Gastroesophageal sphincter (tissue), 4 donors: ENCODE results near the gene C1orf50. TPM values are rescaled to one million over a fixed set of nuclear protein-coding genes. Genes with fewer than 3 reads are reported as not detected.

ENCODE experiments used
- ATAC-seq: fragments of 150-250 bp; one replicate; pipeline ENCODE4 v1.9.1; 2016; ENCODE audit warnings: mild to moderate bottlenecking, moderate library complexity
- H3K27ac ChIP-seq, 4 donors: fragments of 200-600 bp; sonication (generic) in 3 of 4; 1 replicate in 3 of 4; 2 replicates in 1 of 4; pipeline ENCODE4 v1.5.1; 2016 to 2019
- H3K27me3 ChIP-seq: fragments of 200-600 bp; sonication (generic); one replicate; pipeline ENCODE4 v1.5.1; 2019
- H3K36me3 ChIP-seq, 2 donors: fragments of 200-600 bp; sonication (generic); one replicate each; pipeline ENCODE4 v1.5.1; 2019; ENCODE audit warnings: control low read depth in 1 of 2
- H3K4me1 ChIP-seq, 3 donors: fragments of 200-600 bp; sonication (generic); 1 replicate in 2 of 3; 2 replicates in 1 of 3; pipeline ENCODE4 v1.5.1; 2016 to 2019; ENCODE audit warnings: control low read depth in 2 of 3
- H3K4me3 ChIP-seq, 2 donors: fragments of 200-600 bp; sonication (generic); one replicate each; pipeline ENCODE4 v1.5.1; 2019; ENCODE audit warnings: mild to moderate bottlenecking in 1 of 2, moderate library complexity in 1 of 2
- H3K9me3 ChIP-seq, 3 donors: fragments of 200-600 bp; sonication (generic); one replicate each; pipeline ENCODE4 v1.5.1; 2017 to 2019; ENCODE audit warnings: control low read depth in 2 of 3
- EP300 ChIP-seq: sonication (generic); formaldehyde crosslinking; IDR thresholded peaks from one replicate; pipeline ENCODE4 v1.6.1; 2017; ENCODE audit warnings: antibody characterized with exemption, mild to moderate bottlenecking
- POLR2A ChIP-seq, 2 donors: fragments of 450-650 bp; IDR thresholded peaks; one replicate each; pipeline ENCODE4 v1.6.1; 2017; ENCODE audit warnings: antibody characterized with exemption in 2 of 2, mild to moderate bottlenecking in 2 of 2, moderate library complexity in 1 of 2
- POLR2AphosphoS5 ChIP-seq: sonication (generic); formaldehyde crosslinking; IDR thresholded peaks from one replicate; pipeline ENCODE4 v1.6.1; 2017; ENCODE audit warnings: antibody characterized with exemption
- WGBS, 2 donors: methylation state at CpG; one replicate each; pipeline ENCODE4 v1.1.5; 2018; ENCODE audit warnings: low coverage in 1 of 2; 5-methylcytosine and 5-hydroxymethylcytosine counted together
- total RNA-seq, 4 donors: library from RNA; depleted of rRNA; stranded (reverse); fragments of >200 nt; gene quantifications; one replicate each; pipeline ENCODE4 v1.1.0, GENCODE V29; 2016
- TF ChIP-seq, protein P1 (sequence below), 4 experiments: fragments of 200-600 bp in 2 of 4; fragments of 450-650 bp in 2 of 4; sonication (generic) in 1 of 4; IDR thresholded peaks; one replicate each; pipeline ENCODE4 v1.5.1; 2017 to 2019; ENCODE audit warnings: antibody characterized with exemption in 4 of 4, mild to moderate bottlenecking in 2 of 4, moderate library complexity in 2 of 4

The C1orf50 gene
- total RNA-seq, 4 donors from 2014 or later = 4.0 to 8.8 (median 8.0) TPM

DNA sequence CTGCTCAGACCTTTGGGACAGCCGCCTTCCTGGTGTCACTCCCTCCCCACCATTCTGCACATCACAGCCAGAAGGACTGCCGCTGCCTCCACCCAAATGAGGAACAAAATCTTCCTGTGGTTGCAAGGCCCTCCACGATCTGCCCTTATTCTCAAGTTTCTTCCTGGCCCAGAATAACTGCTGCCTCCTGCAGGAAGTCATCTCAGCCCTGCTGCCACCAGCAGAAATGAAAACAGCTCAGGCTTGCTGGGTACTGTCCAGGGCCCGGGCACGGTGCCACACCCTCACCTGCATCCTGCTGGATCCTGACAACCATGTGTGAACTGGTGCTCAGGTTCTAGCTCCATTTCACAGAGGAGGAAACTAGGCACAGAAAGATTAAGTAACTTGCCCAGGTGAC, 29.8 kb upstream of the C1orf50 start:
- Histone ChIP-seq H3K27me3 (peaks cover 7% of the 10 kb centered on the region), H3K36me3 (no peaks in the 10 kb centered on the region), H3K4me3 (no peak overlapping the region), H3K9me3 (no peaks in the 10 kb centered on the region), H3K27ac (no peak overlapping the region), H3K4me1 (no peaks in the 10 kb centered on the region)
- peak; percentile 12 for ATAC-seq
- whole genome bisulfite sequencing, 2 donors = 62 to 83% methylated on average over 2 to 3 of the region's 5 CpGs
- TF ChIP-seq POLR2AphosphoS5 (no peak), POLR2A (IDR thresholded peaks at IDR 0.05) (no peak), EP300 (no peak)
- TF ChIP-seq, protein P1, sequence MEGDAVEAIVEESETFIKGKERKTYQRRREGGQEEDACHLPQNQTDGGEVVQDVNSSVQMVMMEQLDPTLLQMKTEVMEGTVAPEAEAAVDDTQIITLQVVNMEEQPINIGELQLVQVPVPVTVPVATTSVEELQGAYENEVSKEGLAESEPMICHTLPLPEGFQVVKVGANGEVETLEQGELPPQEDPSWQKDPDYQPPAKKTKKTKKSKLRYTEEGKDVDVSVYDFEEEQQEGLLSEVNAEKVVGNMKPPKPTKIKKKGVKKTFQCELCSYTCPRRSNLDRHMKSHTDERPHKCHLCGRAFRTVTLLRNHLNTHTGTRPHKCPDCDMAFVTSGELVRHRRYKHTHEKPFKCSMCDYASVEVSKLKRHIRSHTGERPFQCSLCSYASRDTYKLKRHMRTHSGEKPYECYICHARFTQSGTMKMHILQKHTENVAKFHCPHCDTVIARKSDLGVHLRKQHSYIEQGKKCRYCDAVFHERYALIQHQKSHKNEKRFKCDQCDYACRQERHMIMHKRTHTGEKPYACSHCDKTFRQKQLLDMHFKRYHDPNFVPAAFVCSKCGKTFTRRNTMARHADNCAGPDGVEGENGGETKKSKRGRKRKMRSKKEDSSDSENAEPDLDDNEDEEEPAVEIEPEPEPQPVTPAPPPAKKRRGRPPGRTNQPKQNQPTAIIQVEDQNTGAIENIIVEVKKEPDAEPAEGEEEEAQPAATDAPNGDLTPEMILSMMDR (IDR thresholded peaks at IDR 0.05) = no peak

DNA sequence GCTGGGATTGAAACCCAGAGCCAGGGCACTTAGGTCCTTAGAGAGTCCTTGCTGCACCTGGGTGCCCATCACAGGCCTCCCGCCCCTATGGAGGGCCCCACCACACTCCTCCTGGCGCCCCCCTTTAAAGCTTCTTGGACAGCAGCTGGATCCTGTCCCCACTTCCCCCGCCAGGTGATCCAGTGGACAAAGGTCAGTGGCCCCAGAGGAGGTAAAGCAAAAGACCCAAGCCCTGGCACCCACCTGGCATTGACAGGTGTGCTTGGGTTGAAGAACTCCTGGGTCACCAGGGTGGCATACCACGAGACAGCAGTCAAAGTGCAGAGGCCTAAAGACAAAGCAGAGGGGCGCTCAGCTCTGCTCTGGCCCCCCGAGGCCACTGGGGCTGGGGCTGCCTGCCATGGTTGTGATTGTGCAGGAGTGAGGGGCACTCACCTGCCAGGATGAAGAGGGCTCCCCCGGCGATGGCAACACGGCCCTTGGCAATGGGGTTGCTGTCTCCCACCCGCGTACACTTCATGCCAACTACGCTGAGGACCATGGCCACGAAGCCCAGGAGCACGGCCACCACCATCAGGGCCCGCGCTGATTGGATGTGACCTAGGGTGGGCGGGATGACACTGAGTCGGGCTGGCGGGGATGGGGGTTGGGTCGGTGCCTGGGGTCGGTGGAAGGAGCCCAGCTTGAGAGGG, 28.9 kb upstream of the C1orf50 start:
- H3K27me3 ChIP-seq = peaks cover 7% of the 10 kb centered on the region
- no peaks in the 10 kb centered on the region for H3K4me1 ChIP-seq
- no peaks in the 10 kb centered on the region for H3K9me3 ChIP-seq
- no peak overlapping the region for H3K27ac ChIP-seq
- no peak for ATAC-seq
- H3K36me3 ChIP-seq = no peaks in the 10 kb centered on the region
- H3K4me3 ChIP-seq = no peak overlapping the region
- no peak for TF ChIP-seq POLR2AphosphoS5
- TF ChIP-seq, protein P1 (IDR thresholded peaks at IDR 0.05) = no peak
- TF ChIP-seq POLR2A (IDR thresholded peaks at IDR 0.05) = no peak
- no peak for TF ChIP-seq EP300
- WGBS, 2 donors = no CpG with 5 or more reads among the region's 21 CpGs

DNA sequence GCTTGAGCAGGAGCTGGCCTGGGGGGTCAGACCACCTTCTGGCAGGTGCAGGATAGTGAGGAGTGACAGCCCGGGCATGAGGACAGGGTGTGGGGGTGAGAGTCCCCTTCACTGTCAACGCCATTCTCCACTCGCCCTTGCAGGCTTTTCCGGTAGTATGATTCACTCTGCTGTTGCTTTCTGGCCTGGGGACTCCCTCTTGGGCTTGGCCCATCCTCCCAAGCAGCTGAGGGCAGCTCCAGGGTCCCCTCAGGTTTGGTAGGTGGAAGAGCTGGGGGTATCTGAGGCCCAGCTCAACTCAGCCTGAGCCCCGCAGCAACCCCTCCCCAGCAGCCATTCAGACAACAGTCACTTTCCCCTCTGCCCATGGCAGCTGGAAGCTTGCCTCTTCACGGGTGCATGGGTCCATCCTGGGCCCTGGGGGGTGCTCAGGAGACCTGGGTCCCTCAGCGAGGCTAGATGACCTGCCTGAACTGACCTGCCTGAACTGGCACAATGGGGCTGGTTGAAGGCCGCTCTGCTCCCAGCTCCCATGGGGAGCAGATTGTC, 28.3 kb upstream of the C1orf50 start:
- H3K4me1 ChIP-seq = no peaks in the 10 kb centered on the region
- H3K27me3 ChIP-seq = peaks cover 7% of the 10 kb centered on the region
- H3K4me3 ChIP-seq = no peak overlapping the region
- no peak for ATAC-seq
- no peaks in the 10 kb centered on the region for H3K36me3 ChIP-seq
- no peaks in the 10 kb centered on the region for H3K9me3 ChIP-seq
- no peak for TF ChIP-seq POLR2AphosphoS5
- TF ChIP-seq, protein P1 (IDR thresholded peaks at IDR 0.05) = no peak
- no peak for TF ChIP-seq EP300
- TF ChIP-seq POLR2A (IDR thresholded peaks at IDR 0.05) = no peak
- no CpG with 5 or more reads among the region's 8 CpGs for WGBS, 2 donors
- no peak overlapping the region for H3K27ac ChIP-seq

DNA sequence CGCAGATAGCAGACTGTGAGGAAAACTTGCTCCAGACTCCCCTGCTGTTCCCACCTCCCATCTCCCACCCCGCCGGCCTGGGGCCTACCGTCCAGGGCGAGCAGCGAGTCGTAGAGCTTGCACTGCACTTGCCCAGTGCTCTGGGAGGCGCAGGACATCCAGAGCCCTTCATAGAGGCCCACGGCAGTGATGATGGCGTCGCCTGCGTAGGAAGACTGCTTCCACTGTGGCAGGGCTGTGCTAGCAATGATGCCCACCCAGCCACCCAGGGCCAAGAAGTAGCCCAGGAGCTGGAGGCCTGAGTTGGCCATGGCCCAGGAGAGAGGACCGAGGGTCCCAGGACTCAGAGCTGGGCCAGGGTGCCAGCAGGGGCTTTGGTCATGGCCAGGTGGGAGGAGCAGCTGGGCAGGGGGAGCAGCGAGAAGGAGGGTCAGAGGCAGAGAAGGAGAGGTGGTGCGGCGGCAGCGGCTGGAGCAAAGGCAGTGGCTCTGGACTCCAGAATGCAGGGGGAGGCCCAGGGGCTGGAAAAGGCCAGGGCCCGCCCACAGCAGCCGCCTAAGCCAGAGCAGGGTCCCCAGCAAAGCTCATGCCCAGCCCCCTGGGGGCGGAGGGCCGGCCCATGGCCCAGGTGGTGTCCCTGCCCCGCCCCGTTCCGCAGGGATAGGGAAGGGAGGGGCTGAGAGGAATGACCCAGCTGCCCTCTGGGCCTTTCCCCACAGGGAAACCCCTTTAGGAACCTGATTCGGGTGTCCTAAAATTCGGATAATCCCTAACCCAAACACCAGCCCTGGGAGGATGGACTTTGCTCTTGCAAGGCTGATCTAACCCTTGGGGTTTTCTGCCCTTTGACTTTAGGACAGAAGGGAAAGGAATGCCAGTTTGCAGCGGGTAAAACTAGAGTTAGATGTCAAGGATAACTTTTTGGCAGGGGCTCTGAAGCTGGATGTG, 27.0 kb upstream of the C1orf50 start, which contains the start of gene CLDN19:
TSS of gene CLDN19 (minus strand) at position 484 of the 948 bp plus-strand sequence. CDS start at position 311, 173 bp downstream.
- Histone ChIP-seq H3K4me1 (no peaks in the 10 kb centered on the region), H3K4me3 (no peak within 1 kb of the TSS), H3K27me3 (no peaks in the 10 kb centered on the region), H3K9me3 (no peaks in the 10 kb centered on the region), H3K27ac (no peak within 1 kb of the TSS), H3K36me3 (no peaks in the 10 kb centered on the region)
- TF ChIP-seq POLR2AphosphoS5 (no peak), POLR2A (IDR thresholded peaks at IDR 0.05) (no peak), EP300 (no peak)
- TF ChIP-seq, protein P1 (IDR thresholded peaks at IDR 0.05) = no peak
- no peak for ATAC-seq
- WGBS, 2 donors = 38 to 60% methylated on average over 1 to 3 of the region's 27 CpGs
